Measurements from ENCODE around the gene DRD5.

DNA sequence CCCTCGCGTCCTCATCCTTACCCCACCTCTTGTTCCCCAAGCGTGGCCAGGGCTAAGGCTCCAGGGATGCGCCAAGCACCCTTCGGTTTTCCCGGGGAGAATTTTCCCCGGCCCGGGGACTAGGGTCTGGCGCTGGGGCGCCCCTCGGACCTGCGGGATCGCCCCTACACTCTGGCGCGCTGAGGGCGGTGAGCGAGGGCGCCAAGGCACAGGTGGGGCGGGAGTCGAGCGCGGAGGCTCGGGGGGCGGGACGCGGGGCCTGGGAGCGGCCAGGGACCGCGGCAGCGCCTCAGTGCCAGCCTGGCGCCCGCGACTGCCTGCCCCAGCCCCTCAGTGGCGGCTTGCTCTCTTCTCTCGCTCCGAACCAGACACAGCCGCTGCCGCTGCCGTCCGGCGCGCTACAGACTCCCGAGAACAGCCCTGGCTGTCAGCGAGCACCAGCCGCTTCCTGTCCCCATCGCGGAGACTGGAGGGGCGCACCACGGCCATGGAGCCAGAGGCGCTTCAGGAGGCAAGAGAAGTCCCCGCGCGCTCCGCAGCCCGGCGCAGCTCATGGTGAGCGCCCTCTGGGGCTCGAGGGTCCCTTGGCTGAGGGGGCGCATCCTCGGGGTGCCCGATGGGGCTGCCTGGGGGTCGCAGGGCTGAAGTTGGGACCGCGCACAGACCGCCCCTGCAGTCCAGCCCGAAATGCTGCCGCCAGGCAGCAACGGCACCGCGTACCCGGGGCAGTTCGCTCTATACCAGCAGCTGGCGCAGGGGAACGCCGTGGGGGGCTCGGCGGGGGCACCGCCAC, at the start of gene DRD5:
- TF ChIP-seq, protein P1, sequence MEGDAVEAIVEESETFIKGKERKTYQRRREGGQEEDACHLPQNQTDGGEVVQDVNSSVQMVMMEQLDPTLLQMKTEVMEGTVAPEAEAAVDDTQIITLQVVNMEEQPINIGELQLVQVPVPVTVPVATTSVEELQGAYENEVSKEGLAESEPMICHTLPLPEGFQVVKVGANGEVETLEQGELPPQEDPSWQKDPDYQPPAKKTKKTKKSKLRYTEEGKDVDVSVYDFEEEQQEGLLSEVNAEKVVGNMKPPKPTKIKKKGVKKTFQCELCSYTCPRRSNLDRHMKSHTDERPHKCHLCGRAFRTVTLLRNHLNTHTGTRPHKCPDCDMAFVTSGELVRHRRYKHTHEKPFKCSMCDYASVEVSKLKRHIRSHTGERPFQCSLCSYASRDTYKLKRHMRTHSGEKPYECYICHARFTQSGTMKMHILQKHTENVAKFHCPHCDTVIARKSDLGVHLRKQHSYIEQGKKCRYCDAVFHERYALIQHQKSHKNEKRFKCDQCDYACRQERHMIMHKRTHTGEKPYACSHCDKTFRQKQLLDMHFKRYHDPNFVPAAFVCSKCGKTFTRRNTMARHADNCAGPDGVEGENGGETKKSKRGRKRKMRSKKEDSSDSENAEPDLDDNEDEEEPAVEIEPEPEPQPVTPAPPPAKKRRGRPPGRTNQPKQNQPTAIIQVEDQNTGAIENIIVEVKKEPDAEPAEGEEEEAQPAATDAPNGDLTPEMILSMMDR (IDR thresholded peaks at IDR 0.05; ENCODE audit: insufficient read depth, low read length, poor library complexity, severe bottlenecking) = no peak
- no peak for TF ChIP-seq EZH2phosphoT487 (conservative IDR thresholded peaks at IDR 0.05; ENCODE audit: low read length)
